Measurements from ENCODE around the gene THBS4. TPM values are rescaled to one million over a fixed set of nuclear protein-coding genes. Genes with fewer than 3 reads are reported as not detected.

THBS4 gene
- total RNA-seq, 1 donor from 2014 or later = 6.1 TPM

DNA sequence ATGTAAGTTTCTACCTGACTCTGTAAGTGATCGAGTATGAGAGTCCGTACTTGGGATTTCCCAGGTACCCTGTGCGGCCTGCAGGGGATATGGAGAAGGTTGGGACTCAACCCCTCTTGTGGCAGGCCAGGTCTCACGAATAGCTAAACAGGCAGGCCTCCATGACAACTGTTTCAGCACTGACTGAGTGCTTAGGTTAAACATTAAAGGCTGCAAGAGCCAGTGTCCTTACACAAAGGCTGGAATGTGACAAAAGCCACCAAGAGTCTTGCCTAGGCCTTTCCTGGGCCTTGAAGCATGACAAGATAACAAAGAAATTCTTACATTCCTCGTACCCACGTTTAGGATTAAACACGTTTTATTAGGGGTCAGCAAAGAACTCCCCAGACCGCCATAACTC is 58.6 kb downstream of the THBS4 start:
- peak overlapping the region; percentile 44 for H3K4me3 Mint-ChIP-seq (ENCODE audit: low read depth)
- no peaks in the 10 kb centered on the region for H3K27me3 Mint-ChIP-seq

DNA sequence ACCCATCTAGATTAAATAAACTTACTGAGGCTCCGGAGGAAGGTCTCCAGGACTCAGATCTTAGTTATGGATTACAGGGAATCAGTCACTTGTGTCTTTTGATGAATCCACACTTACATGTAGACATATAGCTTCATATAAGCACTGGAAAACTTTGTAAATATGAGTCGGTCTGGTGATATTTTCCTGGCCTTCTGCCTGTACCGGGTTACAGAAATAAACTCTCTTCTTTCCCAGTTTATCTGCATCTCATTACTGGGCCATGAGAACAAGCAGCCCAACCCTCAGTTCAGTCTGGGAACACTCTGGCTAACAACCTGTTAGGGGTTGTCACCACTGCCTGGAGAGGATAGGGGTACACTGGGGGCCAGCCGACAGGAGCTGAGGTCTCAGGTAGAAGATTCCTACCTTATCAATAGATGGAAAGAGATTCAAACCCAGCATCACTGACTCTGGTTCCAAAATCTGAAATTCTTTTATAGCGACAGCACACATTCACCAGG is 59.1 kb downstream of the THBS4 start:
- peaks cover 2% of the 10 kb centered on the region for H3K36me3 Mint-ChIP-seq (ENCODE audit: insufficient read depth)
- peaks cover 45% of the 10 kb centered on the region for H3K4me1 Mint-ChIP-seq (ENCODE audit: low read depth)
- no peak for DNase-seq (ENCODE audit: low spot score, unreplicated experiment)
- no peaks in the 10 kb centered on the region for H3K27me3 Mint-ChIP-seq
- no peaks in the 10 kb centered on the region for H3K9me3 Mint-ChIP-seq (ENCODE audit: low read depth)
- H3K27ac Mint-ChIP-seq = peak overlapping the region; percentile 98
- peak overlapping the region; percentile 44 for H3K4me3 Mint-ChIP-seq (ENCODE audit: low read depth)
- TF ChIP-seq, protein P1, sequence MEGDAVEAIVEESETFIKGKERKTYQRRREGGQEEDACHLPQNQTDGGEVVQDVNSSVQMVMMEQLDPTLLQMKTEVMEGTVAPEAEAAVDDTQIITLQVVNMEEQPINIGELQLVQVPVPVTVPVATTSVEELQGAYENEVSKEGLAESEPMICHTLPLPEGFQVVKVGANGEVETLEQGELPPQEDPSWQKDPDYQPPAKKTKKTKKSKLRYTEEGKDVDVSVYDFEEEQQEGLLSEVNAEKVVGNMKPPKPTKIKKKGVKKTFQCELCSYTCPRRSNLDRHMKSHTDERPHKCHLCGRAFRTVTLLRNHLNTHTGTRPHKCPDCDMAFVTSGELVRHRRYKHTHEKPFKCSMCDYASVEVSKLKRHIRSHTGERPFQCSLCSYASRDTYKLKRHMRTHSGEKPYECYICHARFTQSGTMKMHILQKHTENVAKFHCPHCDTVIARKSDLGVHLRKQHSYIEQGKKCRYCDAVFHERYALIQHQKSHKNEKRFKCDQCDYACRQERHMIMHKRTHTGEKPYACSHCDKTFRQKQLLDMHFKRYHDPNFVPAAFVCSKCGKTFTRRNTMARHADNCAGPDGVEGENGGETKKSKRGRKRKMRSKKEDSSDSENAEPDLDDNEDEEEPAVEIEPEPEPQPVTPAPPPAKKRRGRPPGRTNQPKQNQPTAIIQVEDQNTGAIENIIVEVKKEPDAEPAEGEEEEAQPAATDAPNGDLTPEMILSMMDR (IDR thresholded peaks at IDR 0.05; ENCODE audit: unreplicated experiment) = no peak

More for the DNA sequence above, 58.6 kb downstream of the THBS4 start:
- H3K9me3 Mint-ChIP-seq (ENCODE audit: low read depth) = no peaks in the 10 kb centered on the region
- peaks cover 2% of the 10 kb centered on the region for H3K36me3 Mint-ChIP-seq (ENCODE audit: insufficient read depth)
- TF ChIP-seq, protein P1 (IDR thresholded peaks at IDR 0.05; ENCODE audit: unreplicated experiment) = peak; percentile 38
- peak overlapping the region; percentile 98 for H3K27ac Mint-ChIP-seq
- H3K4me1 Mint-ChIP-seq (ENCODE audit: low read depth) = peaks cover 43% of the 10 kb centered on the region
- no peak for DNase-seq (ENCODE audit: low spot score, unreplicated experiment)

DNA sequence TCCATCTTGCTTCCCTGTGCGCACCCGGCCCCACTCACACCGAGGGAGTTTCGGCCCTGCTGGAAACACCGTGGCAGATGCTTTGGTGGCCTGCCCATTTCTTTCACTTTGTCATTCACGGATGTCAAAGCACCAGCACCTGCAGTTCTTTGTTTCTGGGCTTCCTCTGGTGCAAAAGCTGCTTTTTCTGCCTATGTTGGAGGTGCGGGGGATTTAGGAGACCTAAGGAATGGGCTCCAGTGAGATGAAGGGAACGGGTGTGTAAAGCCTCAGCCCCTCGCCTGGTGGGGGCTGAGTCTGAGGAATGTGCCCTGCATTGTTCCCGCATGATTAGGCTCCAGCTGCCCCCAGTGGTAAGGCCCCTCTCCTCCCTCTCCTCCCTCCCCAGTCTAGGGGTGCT is 62.3 kb downstream of the THBS4 start:
- H3K4me3 Mint-ChIP-seq (ENCODE audit: low read depth) = no peak overlapping the region
- peaks cover 40% of the 10 kb centered on the region for H3K4me1 Mint-ChIP-seq (ENCODE audit: low read depth)
- H3K36me3 Mint-ChIP-seq (ENCODE audit: insufficient read depth) = peaks cover 2% of the 10 kb centered on the region
- TF ChIP-seq, protein P1 (IDR thresholded peaks at IDR 0.05; ENCODE audit: unreplicated experiment) = no peak
- no peak for DNase-seq (ENCODE audit: low spot score, unreplicated experiment)
- no peaks in the 10 kb centered on the region for H3K27me3 Mint-ChIP-seq
- H3K27ac Mint-ChIP-seq = peak overlapping the region; percentile 37
- no peaks in the 10 kb centered on the region for H3K9me3 Mint-ChIP-seq (ENCODE audit: low read depth)

DNA sequence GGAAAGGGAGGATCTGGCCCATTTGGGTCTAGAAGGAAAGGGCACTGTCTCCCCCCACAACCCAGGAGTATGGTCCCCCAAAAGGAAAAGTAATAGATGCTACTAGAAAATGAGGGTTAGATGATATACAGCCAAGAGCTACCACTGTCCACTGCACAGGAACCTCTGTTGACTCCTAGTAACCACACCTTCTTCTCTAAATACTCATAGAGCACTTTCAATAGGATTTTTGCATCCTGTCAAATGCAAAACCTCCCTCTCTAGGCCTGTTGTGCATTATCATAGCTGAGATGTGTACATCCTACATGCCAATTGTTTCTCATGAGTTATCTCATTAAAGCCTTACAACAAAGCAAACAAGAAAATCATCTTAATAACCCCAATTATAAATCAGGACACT is 66.8 kb downstream of the THBS4 start:
- H3K27ac Mint-ChIP-seq = no peak overlapping the region
- no peak overlapping the region for H3K4me3 Mint-ChIP-seq (ENCODE audit: low read depth)
- no peak for DNase-seq (ENCODE audit: low spot score, unreplicated experiment)
- H3K9me3 Mint-ChIP-seq (ENCODE audit: low read depth) = peaks cover 1% of the 10 kb centered on the region
- peaks cover 41% of the 10 kb centered on the region for H3K4me1 Mint-ChIP-seq (ENCODE audit: low read depth)
- H3K36me3 Mint-ChIP-seq (ENCODE audit: insufficient read depth) = peaks cover 2% of the 10 kb centered on the region
- TF ChIP-seq, protein P1 (IDR thresholded peaks at IDR 0.05; ENCODE audit: unreplicated experiment) = no peak
- no peaks in the 10 kb centered on the region for H3K27me3 Mint-ChIP-seq

DNA sequence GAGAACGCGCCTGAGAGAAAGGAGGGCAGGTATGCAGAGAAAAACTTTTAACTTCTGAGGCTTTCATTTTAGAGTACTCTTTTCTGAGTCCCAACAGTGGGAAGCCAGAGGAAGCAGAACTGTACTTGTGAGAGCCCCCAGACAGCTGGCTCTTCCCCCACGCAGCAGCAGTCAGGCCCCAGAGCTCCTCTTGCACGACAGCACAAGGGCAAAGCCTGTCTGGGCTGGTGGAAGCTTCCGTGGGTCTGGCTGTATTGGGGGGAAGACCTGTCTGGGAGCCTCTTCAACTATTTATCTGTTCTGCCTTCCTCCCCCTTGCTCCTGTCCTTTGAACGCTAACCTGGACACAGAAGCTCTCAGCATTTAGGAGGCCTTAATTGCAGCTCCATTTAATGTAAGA is 68.2 kb downstream of the THBS4 start:
- peaks cover 33% of the 10 kb centered on the region for H3K4me1 Mint-ChIP-seq (ENCODE audit: low read depth)
- TF ChIP-seq, protein P1 (IDR thresholded peaks at IDR 0.05; ENCODE audit: unreplicated experiment) = no peak
- H3K36me3 Mint-ChIP-seq (ENCODE audit: insufficient read depth) = no peaks in the 10 kb centered on the region
- peaks cover 4% of the 10 kb centered on the region for H3K9me3 Mint-ChIP-seq (ENCODE audit: low read depth)
- no peaks in the 10 kb centered on the region for H3K27me3 Mint-ChIP-seq
- H3K27ac Mint-ChIP-seq = peak overlapping the region; percentile 32
- DNase-seq (ENCODE audit: low spot score, unreplicated experiment) = no peak
- no peak overlapping the region for H3K4me3 Mint-ChIP-seq (ENCODE audit: low read depth)

All from progenitor cell of endocrine pancreas (in vitro differentiated cells).